ENCODE measurements around the gene DMXL1.
"Not testable (repeated sequence)": the region's sequence is repeated elsewhere in the genome, so short reads cannot be mapped to it uniquely, and the experiment has no call there.

Gene DMXL1

GRCh38 chr5:119123280-119123679 lies 52.4 kb downstream of the DMXL1 start:
- no peak for DNase-seq

GRCh38 chr5:119129770-119130169 lies 58.9 kb downstream of the DMXL1 start:
- no peak for DNase-seq

GRCh38 chr5:119131530-119132304 lies 60.8 kb downstream of the DMXL1 start:
- no peak for DNase-seq

- not testable (repeated sequence) for DNase-seq
Observed at GRCh38 chr5:119135743-119136142, 64.9 kb downstream of the DMXL1 start.

GRCh38 chr5:119136666-119137318 lies 65.9 kb downstream of the DMXL1 start:
- DNase-seq: no peak

- DNase-seq: no peak
Observed at GRCh38 chr5:119153629-119154028, 82.7 kb downstream of the DMXL1 start.

GRCh38 chr5:119158144-119158543 lies 87.3 kb downstream of the DMXL1 start:
- no peak for DNase-seq

GRCh38 chr5:119161430-119161829 lies 90.5 kb downstream of the DMXL1 start:
- no peak for DNase-seq

- no peak for DNase-seq
Observed at GRCh38 chr5:119166026-119166425, 95.1 kb downstream of the DMXL1 start.

- DNase-seq: no peak
Observed at GRCh38 chr5:119168401-119168800, 97.5 kb downstream of the DMXL1 start.

- no peak for DNase-seq
Observed at GRCh38 chr5:119171686-119172085, 100.8 kb downstream of the DMXL1 start.

GRCh38 chr5:119174578-119175163 lies 103.8 kb downstream of the DMXL1 start:
- DNase-seq: no peak

- no peak for DNase-seq
Observed at GRCh38 chr5:119176785-119177184, 105.9 kb downstream of the DMXL1 start.

GRCh38 chr5:119177226-119177625 lies 106.3 kb downstream of the DMXL1 start:
- no peak for DNase-seq

- no peak for DNase-seq
Observed at GRCh38 chr5:119178435-119178834, 107.5 kb downstream of the DMXL1 start.

GRCh38 chr5:119179857-119180641 lies 109.2 kb downstream of the DMXL1 start:
- no peak for DNase-seq

GRCh38 chr5:119185512-119185911 lies 114.6 kb downstream of the DMXL1 start:
- not testable (repeated sequence) for DNase-seq

GRCh38 chr5:119187776-119188529 lies 117.1 kb downstream of the DMXL1 start:
- DNase-seq: no peak

- no peak for DNase-seq
Observed at GRCh38 chr5:119190470-119191095, 119.7 kb downstream of the DMXL1 start.

- no peak for DNase-seq
Observed at GRCh38 chr5:119191944-119192343, 121.1 kb downstream of the DMXL1 start.

- DNase-seq: no peak
Observed at GRCh38 chr5:119200795-119201194, 129.9 kb downstream of the DMXL1 start.

- no peak for DNase-seq
Observed at GRCh38 chr5:119207105-119207504, 136.2 kb downstream of the DMXL1 start.
